ENCODE data around the gene DTD2. TPM values are rescaled to one million over a fixed set of nuclear protein-coding genes. Genes with fewer than 3 reads are reported as not detected.

DTD2 gene
- 19.3 and 29.0 TPM in 2 replicates for total RNA-seq

DNA sequence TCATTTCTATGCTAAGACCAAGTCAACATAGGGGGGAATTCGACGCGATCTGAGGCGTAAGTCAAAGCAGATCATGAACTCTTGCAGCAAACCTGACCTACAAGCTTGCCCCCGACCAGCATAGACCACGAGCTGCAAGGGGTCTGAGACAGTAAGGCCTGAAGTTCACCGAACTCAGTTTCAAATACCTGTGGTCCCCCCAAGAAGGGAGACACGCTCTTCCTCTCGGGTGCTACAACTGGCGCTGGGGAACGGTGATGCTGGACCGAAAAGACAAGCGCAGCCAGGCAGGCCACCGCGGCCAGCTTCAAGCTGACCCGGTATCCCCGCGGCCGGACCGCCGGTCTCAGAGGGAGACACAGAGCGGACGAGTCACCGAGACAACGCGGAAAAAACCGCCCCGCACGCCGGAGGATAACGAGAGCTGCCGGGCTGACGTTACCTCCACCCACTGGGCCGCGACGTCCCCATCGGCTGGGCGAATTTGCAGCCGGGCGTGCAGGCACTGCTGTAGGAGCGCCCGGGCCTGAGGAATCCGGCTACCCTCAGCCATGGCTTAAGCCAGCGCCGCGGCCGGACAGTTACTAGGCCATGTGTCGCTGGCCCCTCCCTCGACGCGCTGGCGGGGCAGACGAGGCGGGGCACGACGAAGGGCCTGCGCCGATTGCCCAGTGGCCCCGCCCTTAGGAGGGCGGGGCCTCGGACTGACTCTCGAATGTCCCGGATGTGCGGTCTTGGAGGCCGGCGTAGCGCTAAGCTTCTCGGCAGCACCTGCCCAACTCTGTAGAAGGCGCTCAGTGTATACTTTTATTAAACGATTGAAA lies at the start of gene DTD2:
Gene DTD2 (minus strand): TSS at position 666 of the 824 bp plus-strand sequence. CDS start 113 bp downstream, at position 553.

GRCh38 chr14:31487886-31488285 lies 30.6 kb upstream of the DTD2 start, which contains the start of gene GPR33:
Gene GPR33, minus strand, starts transcription at chr14:31488039. Its CDS starts 4,074 bp downstream, at chr14:31483965.

DNA sequence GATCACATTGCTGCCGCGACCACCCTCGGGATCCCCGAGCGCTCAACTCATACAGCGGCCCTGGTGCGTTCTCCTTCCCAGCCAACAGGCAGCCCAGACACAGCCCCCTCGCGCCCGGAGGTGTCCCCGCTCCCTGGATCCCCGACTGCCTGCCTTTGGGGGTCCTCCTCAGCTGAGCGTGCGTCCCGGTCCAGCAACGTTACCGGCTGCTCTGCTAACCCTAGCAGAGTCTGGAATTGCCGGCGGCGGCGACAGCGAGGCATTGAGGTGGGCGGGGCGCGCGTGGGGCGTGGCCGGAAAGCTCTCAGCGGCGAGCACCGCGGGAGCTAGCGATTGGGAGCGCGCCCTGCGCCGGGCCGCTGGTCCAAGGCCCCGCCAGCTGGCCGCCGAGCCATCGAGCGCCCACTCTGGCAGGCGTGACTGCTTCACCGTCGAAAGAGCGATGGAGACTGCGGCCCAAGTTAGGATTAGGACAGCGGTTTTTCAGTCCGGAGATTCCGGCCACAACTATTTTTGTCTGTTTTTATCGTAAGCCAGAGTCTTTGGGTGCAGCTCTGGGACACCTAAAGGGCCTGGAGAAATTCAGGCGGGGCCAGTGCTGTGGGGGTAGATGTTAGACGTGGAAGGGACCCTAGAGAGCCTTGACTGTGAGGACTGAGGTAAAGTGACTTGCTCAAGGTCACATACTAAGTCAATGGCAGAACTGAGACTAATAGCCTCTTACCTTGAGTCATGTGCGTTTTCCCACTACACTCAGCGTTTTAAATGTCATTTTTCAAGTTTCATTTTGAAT lies 36.8 kb downstream of the DTD2 start, which contains the start of gene HEATR5A:
Gene HEATR5A (minus strand): TSS at position 232 of the 793 bp plus-strand sequence. CDS start 17,575 bp downstream, outside the sequence.

Other genes starting within 250 kb of the DTD2 start
- gene HECTD1, start 249.7 kb downstream of the DTD2 start, total RNA-seq, result 303 and 351 TPM in 2 replicates
- gene HEATR5A, start 37.0 kb downstream of the DTD2 start, total RNA-seq, result 31.5 and 34.5 TPM in 2 replicates
- not detected in 2 replicates for gene GPR33, start 30.5 kb upstream of the DTD2 start, total RNA-seq
- gene NUBPL, start 103.9 kb upstream of the DTD2 start, total RNA-seq, result 3.6 and 5.8 TPM in 2 replicates